Caco-2 (cell line): ENCODE data around the gene CHRNA7. TPM values are rescaled to one million over a fixed set of nuclear protein-coding genes. Genes with fewer than 3 reads are reported as not detected.

Source experiments
- BruUV-seq: library from RNA; stranded (reverse); fragments of 400-500 nt; replicated peaks from 2 replicates; lab custom pipeline; 2021; lab: Mats Ljungman, UMichigan
- CTCF ChIA-PET: fragments of 300-600 bp; sonication (Branson Sonifier 250); formaldehyde crosslinking; loops from one replicate; lab custom pipeline; 2022; ENCODE audit warnings: antibody characterized with exemption; lab: Charles Lee
- POLR2A ChIA-PET: fragments of 300-600 bp; sonication (Branson Sonifier 250); formaldehyde crosslinking; loops from one replicate; lab custom pipeline; 2022; ENCODE audit warnings: antibody characterized with exemption; lab: Charles Lee
- DNase-seq, 2 experiments: peaks; one replicate each; pipeline versions ENCODE4 v3.0.0 to v3.0.0-alpha.2; 2020 to 2022
- H3K27me3 ChIP-seq: replicated peaks from 2 replicates; pipeline ENCODE4 v1.6.0; 2011; ENCODE audit warnings: low read length; ENCODE audit not compliant: control insufficient read depth, insufficient read depth
- H3K36me3 ChIP-seq: 2 replicates; pipeline ENCODE4 v1.5.1; 2011; ENCODE audit warnings: low read length; ENCODE audit not compliant: control insufficient read depth, insufficient read depth
- H3K4me1 ChIP-seq: fragments of 250-450 bp; sonication (Bioruptor Pico); 2 replicates; pipeline ENCODE4 v1.5.1; 2020; ENCODE audit warnings: mild to moderate bottlenecking
- H3K4me3 ChIP-seq: 2 replicates; pipeline ENCODE4 v1.5.1; 2011; ENCODE audit warnings: low read depth, mild to moderate bottlenecking, control low read depth, low read length
- H3K9me3 ChIP-seq: fragments of 250-450 bp; sonication (Bioruptor Pico); 2 replicates; pipeline ENCODE4 v1.5.1; 2020; ENCODE audit warnings: mild to moderate bottlenecking, moderate library complexity
- H3K27ac Mint-ChIP-seq: one replicate; pipeline ENCODE4 v1.8.0; 2022; ENCODE audit warnings: mixed read lengths; ENCODE audit not compliant: unreplicated experiment
- H3K27me3 Mint-ChIP-seq: one replicate; pipeline ENCODE4 v1.8.0; 2022; ENCODE audit warnings: mixed read lengths; ENCODE audit not compliant: insufficient read depth, unreplicated experiment
- H3K36me3 Mint-ChIP-seq: one replicate; pipeline ENCODE4 v1.8.0; 2022; ENCODE audit warnings: mild to moderate bottlenecking, mixed read lengths; ENCODE audit not compliant: insufficient read depth, unreplicated experiment
- H3K4me1 Mint-ChIP-seq: one replicate; pipeline ENCODE4 v1.8.0; 2022; ENCODE audit warnings: low read depth, mixed read lengths; ENCODE audit not compliant: unreplicated experiment
- H3K4me3 Mint-ChIP-seq: one replicate; pipeline ENCODE4 v1.8.0; 2022; ENCODE audit warnings: mild to moderate bottlenecking, moderate library complexity, mixed read lengths; ENCODE audit not compliant: unreplicated experiment
- H3K9me3 Mint-ChIP-seq: one replicate; pipeline ENCODE4 v1.8.0; 2022; ENCODE audit warnings: mixed read lengths; ENCODE audit not compliant: unreplicated experiment
- intact Hi-C: fragments of 100-400 bp; cut with micrococcal nuclease; formaldehyde crosslinking; loops from one replicate; pipeline ENCODE4 v1.10.0; 2022; ENCODE audit not compliant: unreplicated experiment
- total RNA-seq: library from RNA; stranded (reverse); gene quantifications from 2 replicates; pipeline ENCODE4 v1.2.3, GENCODE V29; 2022
- TF ChIP-seq, protein P1 (sequence below), 2 experiments: fragments of 200-600 bp in 1 of 2; IDR thresholded peaks; 1 replicate in 1 of 2; 2 replicates in 1 of 2; pipeline versions ENCODE4 v1.5.1 to v1.8.0; 2011 to 2022; ENCODE audit warnings: antibody characterized with exemption in 1 of 2, control low read depth in 1 of 2, inconsistent platforms in 1 of 2, low read depth in 1 of 2, low read length in 1 of 2, mild to moderate bottlenecking in 1 of 2, moderate library complexity in 1 of 2; ENCODE audit not compliant: insufficient read depth in 1 of 2, severe bottlenecking in 1 of 2, unreplicated experiment in 1 of 2

The CHRNA7 gene
- total RNA-seq, 1 experiment from 2014 or later: 0.11 TPM

DNA sequence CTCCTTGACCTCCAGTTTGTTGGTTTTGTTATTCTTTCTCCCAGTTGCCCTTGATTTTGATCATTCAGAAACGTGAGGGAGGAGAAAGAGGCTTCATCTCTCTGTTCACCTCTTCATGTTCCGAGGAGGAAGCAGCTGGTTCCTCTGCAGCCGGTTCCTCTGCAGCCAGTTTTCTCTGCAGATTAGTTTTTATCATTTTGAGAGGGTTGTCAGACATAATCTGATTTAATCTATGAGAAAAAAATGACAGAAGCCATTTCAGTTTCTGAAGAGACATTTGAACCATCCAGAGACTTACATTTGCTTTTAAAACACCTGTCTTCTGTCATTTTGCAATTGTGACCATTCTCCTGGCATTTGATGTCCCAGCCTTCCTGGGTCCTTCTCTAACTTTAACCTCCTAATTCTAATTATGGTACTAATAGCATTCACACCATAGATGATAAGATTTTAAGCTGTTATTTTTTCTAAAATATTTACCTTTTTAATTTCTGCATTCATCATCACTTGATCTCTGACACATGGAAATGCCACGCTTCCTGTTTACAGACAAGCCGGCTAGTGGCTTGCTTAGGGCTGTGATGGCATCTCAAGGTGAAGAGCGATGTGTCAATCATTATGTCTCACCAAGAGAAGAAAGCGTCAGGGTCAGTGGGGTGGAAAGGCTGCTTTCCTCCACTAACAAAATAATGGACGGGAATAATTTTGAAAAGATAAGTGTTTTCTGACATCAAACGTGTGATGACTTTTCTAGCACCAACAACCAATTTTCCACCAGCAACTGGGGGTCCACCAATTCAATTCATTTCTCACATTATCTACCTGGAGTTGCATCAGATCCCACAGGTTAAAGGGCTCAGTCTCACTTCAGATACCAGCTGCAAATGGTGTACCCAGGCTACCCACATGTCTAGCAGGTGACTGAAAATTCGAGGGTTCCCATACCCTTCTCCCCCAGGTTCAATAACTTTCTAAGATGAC is 76.4 kb downstream of the CHRNA7 start:
- BruUV-seq: no TSS peak
- no peak for DNase-seq
- H3K4me1 Mint-ChIP-seq: no peaks in the 10 kb centered on the region

DNA sequence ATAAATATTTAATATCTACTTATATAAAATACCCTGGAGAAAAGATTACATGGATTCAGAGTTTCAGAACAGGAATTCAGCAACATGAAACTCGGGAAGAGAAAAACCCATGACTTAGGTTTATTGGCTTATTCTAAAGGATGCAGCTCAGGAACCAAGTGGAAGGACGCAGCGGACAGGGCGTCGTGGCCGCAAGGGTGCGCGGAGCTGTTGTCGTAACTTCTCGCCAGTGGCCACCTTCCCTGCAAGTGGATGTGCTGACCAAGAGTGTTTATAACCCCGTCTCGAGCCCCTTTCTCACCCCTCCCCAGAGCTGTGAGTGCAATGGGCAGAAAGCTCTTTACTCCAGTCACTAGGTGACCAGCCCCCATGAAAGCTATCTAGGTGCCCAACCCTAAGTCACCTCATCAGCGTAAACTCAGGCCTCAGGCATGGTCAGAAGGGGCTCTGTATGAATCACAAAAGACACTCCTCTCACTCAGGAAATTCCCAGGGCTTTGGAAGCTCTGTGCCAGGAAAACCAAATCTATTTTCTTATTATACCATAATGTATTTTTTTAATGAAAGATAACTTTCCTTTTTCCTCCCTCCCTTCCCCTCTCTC is 77.3 kb downstream of the CHRNA7 start:
- Histone ChIP-seq H3K4me3 (no peak overlapping the region), H3K36me3 (no peaks in the 10 kb centered on the region), H3K27me3 (no peaks in the 10 kb centered on the region), H3K9me3 (no peaks in the 10 kb centered on the region), H3K4me1 (no peaks in the 10 kb centered on the region)
- Mint-ChIP-seq H3K4me1 (no peaks in the 10 kb centered on the region), H3K4me3 (no peak overlapping the region), H3K36me3 (no peaks in the 10 kb centered on the region), H3K27ac (no peak overlapping the region), H3K27me3 (peaks cover 25% of the 10 kb centered on the region), H3K9me3 (no peaks in the 10 kb centered on the region)
- POLR2A ChIA-PET: no interaction called here
- DNase-seq: no peak
- intact Hi-C loops: no loop called here
- CTCF ChIA-PET: no interaction called here
- BruUV-seq: no TSS peak
- TF ChIP-seq, protein P1, sequence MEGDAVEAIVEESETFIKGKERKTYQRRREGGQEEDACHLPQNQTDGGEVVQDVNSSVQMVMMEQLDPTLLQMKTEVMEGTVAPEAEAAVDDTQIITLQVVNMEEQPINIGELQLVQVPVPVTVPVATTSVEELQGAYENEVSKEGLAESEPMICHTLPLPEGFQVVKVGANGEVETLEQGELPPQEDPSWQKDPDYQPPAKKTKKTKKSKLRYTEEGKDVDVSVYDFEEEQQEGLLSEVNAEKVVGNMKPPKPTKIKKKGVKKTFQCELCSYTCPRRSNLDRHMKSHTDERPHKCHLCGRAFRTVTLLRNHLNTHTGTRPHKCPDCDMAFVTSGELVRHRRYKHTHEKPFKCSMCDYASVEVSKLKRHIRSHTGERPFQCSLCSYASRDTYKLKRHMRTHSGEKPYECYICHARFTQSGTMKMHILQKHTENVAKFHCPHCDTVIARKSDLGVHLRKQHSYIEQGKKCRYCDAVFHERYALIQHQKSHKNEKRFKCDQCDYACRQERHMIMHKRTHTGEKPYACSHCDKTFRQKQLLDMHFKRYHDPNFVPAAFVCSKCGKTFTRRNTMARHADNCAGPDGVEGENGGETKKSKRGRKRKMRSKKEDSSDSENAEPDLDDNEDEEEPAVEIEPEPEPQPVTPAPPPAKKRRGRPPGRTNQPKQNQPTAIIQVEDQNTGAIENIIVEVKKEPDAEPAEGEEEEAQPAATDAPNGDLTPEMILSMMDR (IDR thresholded peaks at IDR 0.05; ENCODE audit: insufficient read depth in 1 of 2, low read depth in 1 of 2, low read length in 1 of 2, severe bottlenecking in 1 of 2, unreplicated experiment in 1 of 2): no peak

More for the DNA sequence above, 76.4 kb downstream of the CHRNA7 start:
- Mint-ChIP-seq H3K36me3 (no peaks in the 10 kb centered on the region), H3K27ac (no peak overlapping the region), H3K9me3 (no peaks in the 10 kb centered on the region), H3K27me3 (peaks cover 25% of the 10 kb centered on the region), H3K4me3 (no peak overlapping the region)
- TF ChIP-seq, protein P1 (IDR thresholded peaks at IDR 0.05; ENCODE audit: insufficient read depth in 1 of 2, low read depth in 1 of 2, low read length in 1 of 2, severe bottlenecking in 1 of 2, unreplicated experiment in 1 of 2): no peak
- Histone ChIP-seq H3K9me3 (no peaks in the 10 kb centered on the region), H3K4me3 (no peak overlapping the region), H3K36me3 (no peaks in the 10 kb centered on the region), H3K27me3 (no peaks in the 10 kb centered on the region), H3K4me1 (no peaks in the 10 kb centered on the region)
- intact Hi-C loops: no loop called here
- POLR2A ChIA-PET: no interaction called here
- CTCF ChIA-PET: no interaction called here

DNA sequence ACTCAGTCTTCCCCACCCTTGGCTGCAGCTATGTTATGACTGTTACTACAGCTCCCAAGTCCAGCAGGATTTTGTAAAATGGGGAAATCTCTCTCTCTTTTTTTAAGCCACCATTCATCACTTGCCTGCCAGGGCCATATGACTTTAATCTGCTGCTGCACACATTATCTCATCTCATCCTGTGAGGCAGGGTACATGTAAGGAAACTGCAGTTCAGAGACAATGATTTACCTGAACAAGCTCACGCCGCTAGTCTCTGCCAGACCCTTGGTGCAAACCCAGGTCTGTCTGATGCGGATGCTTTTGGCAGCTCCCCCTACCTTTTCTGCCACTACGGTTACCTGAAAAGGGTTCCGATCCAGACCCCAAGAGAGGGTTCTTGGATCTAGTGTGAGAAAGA is 78.3 kb downstream of the CHRNA7 start:
- BruUV-seq: no TSS peak
- peaks cover 24% of the 10 kb centered on the region for H3K27me3 Mint-ChIP-seq
- H3K27me3 ChIP-seq: no peaks in the 10 kb centered on the region

More for the DNA sequence above, 78.3 kb downstream of the CHRNA7 start:
- Mint-ChIP-seq H3K4me3 (no peak overlapping the region), H3K9me3 (no peaks in the 10 kb centered on the region), H3K4me1 (no peaks in the 10 kb centered on the region), H3K27ac (no peak overlapping the region), H3K36me3 (no peaks in the 10 kb centered on the region)
- intact Hi-C loops: no loop called here
- no peak for DNase-seq
- Histone ChIP-seq H3K36me3 (no peaks in the 10 kb centered on the region), H3K4me1 (no peaks in the 10 kb centered on the region), H3K9me3 (no peaks in the 10 kb centered on the region), H3K4me3 (no peak overlapping the region)
- TF ChIP-seq, protein P1 (IDR thresholded peaks at IDR 0.05; ENCODE audit: insufficient read depth in 1 of 2, low read depth in 1 of 2, low read length in 1 of 2, severe bottlenecking in 1 of 2, unreplicated experiment in 1 of 2): no peak
- POLR2A ChIA-PET: no interaction called here
- CTCF ChIA-PET: no interaction called here
